ENCODE measurements around the gene ENTREP3. TPM values are rescaled to one million over a fixed set of nuclear protein-coding genes. Genes with fewer than 3 reads are reported as not detected.

ENTREP3 gene
- total RNA-seq, 2 donors from 2014 or later: 49.5 to 65.9 TPM

DNA sequence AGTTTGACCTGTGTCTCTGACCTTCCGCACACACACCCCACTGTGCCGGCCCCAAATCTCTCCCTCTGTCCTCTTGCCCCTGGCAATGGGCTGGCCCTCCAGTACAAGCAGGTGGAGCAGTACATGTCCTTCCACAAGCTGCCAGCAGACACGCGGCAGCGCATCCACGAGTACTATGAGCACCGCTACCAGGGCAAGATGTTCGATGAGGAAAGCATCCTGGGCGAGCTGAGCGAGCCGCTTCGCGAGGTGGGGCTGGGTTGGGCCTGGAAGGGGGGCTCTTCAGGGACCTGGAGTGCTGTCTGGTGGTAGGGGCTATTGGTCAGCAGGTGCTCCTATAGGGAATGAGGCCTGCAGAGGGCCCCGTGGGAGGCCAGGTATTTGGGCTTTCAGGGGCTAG, 29.8 kb upstream of the ENTREP3 start:
- no peak overlapping the region for H3K27ac Mint-ChIP-seq
- no peaks in the 10 kb centered on the region for H3K4me1 Mint-ChIP-seq
- 95 to 97% methylated on average over 13 to 14 of the region's 14 CpGs for WGBS, 2 experiments (ENCODE audit: insufficient coverage in 1 of 2, insufficient read length in 1 of 2)
- no peak overlapping the region for H3K27ac ChIP-seq (ENCODE audit: low read depth, low read length)
- TF ChIP-seq, protein P1, sequence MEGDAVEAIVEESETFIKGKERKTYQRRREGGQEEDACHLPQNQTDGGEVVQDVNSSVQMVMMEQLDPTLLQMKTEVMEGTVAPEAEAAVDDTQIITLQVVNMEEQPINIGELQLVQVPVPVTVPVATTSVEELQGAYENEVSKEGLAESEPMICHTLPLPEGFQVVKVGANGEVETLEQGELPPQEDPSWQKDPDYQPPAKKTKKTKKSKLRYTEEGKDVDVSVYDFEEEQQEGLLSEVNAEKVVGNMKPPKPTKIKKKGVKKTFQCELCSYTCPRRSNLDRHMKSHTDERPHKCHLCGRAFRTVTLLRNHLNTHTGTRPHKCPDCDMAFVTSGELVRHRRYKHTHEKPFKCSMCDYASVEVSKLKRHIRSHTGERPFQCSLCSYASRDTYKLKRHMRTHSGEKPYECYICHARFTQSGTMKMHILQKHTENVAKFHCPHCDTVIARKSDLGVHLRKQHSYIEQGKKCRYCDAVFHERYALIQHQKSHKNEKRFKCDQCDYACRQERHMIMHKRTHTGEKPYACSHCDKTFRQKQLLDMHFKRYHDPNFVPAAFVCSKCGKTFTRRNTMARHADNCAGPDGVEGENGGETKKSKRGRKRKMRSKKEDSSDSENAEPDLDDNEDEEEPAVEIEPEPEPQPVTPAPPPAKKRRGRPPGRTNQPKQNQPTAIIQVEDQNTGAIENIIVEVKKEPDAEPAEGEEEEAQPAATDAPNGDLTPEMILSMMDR (conservative IDR thresholded peaks at IDR 0.05): no peak
- no peak for DNase-seq
- no peak overlapping the region for H3K4me3 ChIP-seq (ENCODE audit: low read length)
- no peaks in the 10 kb centered on the region for H3K9me3 ChIP-seq (ENCODE audit: control insufficient read depth, low read length)
- no peak overlapping the region for H3K9ac ChIP-seq (ENCODE audit: extremely low read depth, low read length, poor library complexity, severe bottlenecking)
- no peaks in the 10 kb centered on the region for H3K27me3 Mint-ChIP-seq (ENCODE audit: insufficient read depth)
- no peaks in the 10 kb centered on the region for H3K36me3 ChIP-seq (ENCODE audit: control insufficient read depth, insufficient read depth, low read length)
- no peaks in the 10 kb centered on the region for H3K4me1 ChIP-seq (ENCODE audit: control insufficient read depth, insufficient read depth, low read length)
- no peak overlapping the region for H3K4me3 Mint-ChIP-seq
- no peaks in the 10 kb centered on the region for H3K9me3 Mint-ChIP-seq
- H3K27me3 ChIP-seq (ENCODE audit: control insufficient read depth, insufficient read depth, low read length, poor library complexity, severe bottlenecking): no peaks in the 10 kb centered on the region
- H3K36me3 Mint-ChIP-seq (ENCODE audit: low read depth): no peaks in the 10 kb centered on the region

DNA sequence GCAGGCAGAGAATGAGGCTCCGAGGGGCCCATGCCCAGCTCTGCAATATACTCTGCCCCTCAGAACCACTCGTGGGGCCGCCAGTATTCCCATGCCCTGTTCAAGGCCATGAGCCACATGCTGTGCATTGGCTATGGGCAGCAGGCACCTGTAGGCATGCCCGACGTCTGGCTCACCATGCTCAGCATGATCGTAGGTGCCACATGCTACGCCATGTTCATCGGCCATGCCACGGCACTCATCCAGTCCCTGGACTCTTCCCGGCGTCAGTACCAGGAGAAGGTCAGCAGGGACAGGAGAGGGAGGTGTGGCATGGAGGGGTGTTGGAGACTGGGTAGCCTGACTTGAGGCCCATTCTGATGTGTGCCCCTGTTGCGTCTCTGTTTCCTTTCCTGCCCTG, 29.2 kb upstream of the ENTREP3 start:
- WGBS, 2 experiments (ENCODE audit: insufficient coverage in 1 of 2, insufficient read length in 1 of 2): 91 to 98% methylated on average over 12 of the region's 12 CpGs
- Histone ChIP-seq H3K27me3 (ENCODE audit: control insufficient read depth, insufficient read depth, low read length, poor library complexity, severe bottlenecking) (no peaks in the 10 kb centered on the region), H3K36me3 (ENCODE audit: control insufficient read depth, insufficient read depth, low read length) (no peaks in the 10 kb centered on the region), H3K9me3 (ENCODE audit: control insufficient read depth, low read length) (no peaks in the 10 kb centered on the region), H3K27ac (ENCODE audit: low read depth, low read length) (no peak overlapping the region), H3K4me3 (ENCODE audit: low read length) (no peak overlapping the region), H3K9ac (ENCODE audit: extremely low read depth, low read length, poor library complexity, severe bottlenecking) (no peak overlapping the region), H3K4me1 (ENCODE audit: control insufficient read depth, insufficient read depth, low read length) (no peaks in the 10 kb centered on the region)
- no peaks in the 10 kb centered on the region for H3K9me3 Mint-ChIP-seq
- no peak for DNase-seq
- H3K27ac Mint-ChIP-seq: no peak overlapping the region
- H3K4me3 Mint-ChIP-seq: no peak overlapping the region
- TF ChIP-seq, protein P1 (conservative IDR thresholded peaks at IDR 0.05): no peak
- peaks cover 2% of the 10 kb centered on the region for H3K4me1 Mint-ChIP-seq
- peaks cover 2% of the 10 kb centered on the region for H3K36me3 Mint-ChIP-seq (ENCODE audit: low read depth)
- no peaks in the 10 kb centered on the region for H3K27me3 Mint-ChIP-seq (ENCODE audit: insufficient read depth)

DNA sequence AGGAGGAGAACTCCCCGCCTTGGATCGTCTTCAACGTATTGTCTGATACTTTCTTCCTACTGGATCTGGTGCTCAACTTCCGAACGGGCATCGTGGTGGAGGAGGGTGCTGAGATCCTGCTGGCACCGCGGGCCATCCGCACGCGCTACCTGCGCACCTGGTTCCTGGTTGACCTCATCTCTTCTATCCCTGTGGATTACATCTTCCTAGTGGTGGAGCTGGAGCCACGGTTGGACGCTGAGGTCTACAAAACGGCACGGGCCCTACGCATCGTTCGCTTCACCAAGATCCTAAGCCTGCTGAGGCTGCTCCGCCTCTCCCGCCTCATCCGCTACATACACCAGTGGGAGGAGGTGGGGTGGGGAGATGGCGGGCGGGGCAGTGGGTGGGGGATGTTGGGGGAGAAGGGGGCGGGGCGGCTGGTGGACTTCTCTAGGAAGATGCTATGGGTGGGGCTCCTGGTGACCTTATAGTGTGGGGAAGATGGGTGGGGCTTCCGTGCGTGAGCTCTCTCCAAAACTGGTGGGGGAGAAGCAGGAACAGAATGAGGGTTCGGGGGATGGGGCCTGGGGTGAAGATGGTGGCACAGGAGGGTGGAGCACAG, 27.3 kb upstream of the ENTREP3 start:
- Histone ChIP-seq H3K27ac (ENCODE audit: low read depth, low read length) (no peak overlapping the region), H3K36me3 (ENCODE audit: control insufficient read depth, insufficient read depth, low read length) (no peaks in the 10 kb centered on the region), H3K9me3 (ENCODE audit: control insufficient read depth, low read length) (no peaks in the 10 kb centered on the region), H3K9ac (ENCODE audit: extremely low read depth, low read length, poor library complexity, severe bottlenecking) (no peak overlapping the region), H3K27me3 (ENCODE audit: control insufficient read depth, insufficient read depth, low read length, poor library complexity, severe bottlenecking) (no peaks in the 10 kb centered on the region), H3K4me3 (ENCODE audit: low read length) (no peak overlapping the region), H3K4me1 (ENCODE audit: control insufficient read depth, insufficient read depth, low read length) (peaks cover 6% of the 10 kb centered on the region)
- Mint-ChIP-seq H3K4me1 (peaks cover 13% of the 10 kb centered on the region), H3K27me3 (ENCODE audit: insufficient read depth) (no peaks in the 10 kb centered on the region), H3K9me3 (no peaks in the 10 kb centered on the region), H3K4me3 (no peak overlapping the region), H3K36me3 (ENCODE audit: low read depth) (peaks cover 5% of the 10 kb centered on the region), H3K27ac (no peak overlapping the region)
- 93 to 96% methylated on average over 13 to 27 of the region's 29 CpGs for WGBS, 2 experiments (ENCODE audit: insufficient coverage in 1 of 2, insufficient read length in 1 of 2)
- TF ChIP-seq, protein P1 (conservative IDR thresholded peaks at IDR 0.05): no peak
- no peak for DNase-seq

All from endodermal cell (in vitro differentiated cells).